Immature natural killer cell (primary cell): Measurements from ENCODE around the gene KDM4C. TPM values are rescaled to one million over a fixed set of nuclear protein-coding genes. Genes with fewer than 3 reads are reported as not detected.
A peak's percentile ranks its signal among the peaks of the same experiment; 100 is the strongest.

ENCODE experiments used
- DNase-seq, 3 donors: peaks; one replicate each; pipeline ENCODE4 v3.0.0; 2022; ENCODE audit warnings: mixed read lengths in 1 of 3
- H3K27ac Mint-ChIP-seq, 6 donors: one replicate each; pipeline ENCODE4 v1.8.0; 2020; ENCODE audit warnings: mixed read lengths in 6 of 6, mild to moderate bottlenecking in 5 of 6, inconsistent platforms in 4 of 6, moderate library complexity in 3 of 6
- H3K27me3 Mint-ChIP-seq, 3 donors: one replicate each; pipeline ENCODE4 v1.8.0; 2020 to 2021; ENCODE audit warnings: low read depth in 3 of 3, mild to moderate bottlenecking in 3 of 3, mixed read lengths in 3 of 3, moderate library complexity in 3 of 3, inconsistent platforms in 1 of 3
- H3K36me3 Mint-ChIP-seq, 3 donors: one replicate each; pipeline ENCODE4 v1.8.0; 2020; ENCODE audit warnings: mixed read lengths in 3 of 3, inconsistent platforms in 2 of 3, mild to moderate bottlenecking in 2 of 3
- H3K4me1 Mint-ChIP-seq, 2 donors: one replicate each; pipeline ENCODE4 v1.8.0; 2020; ENCODE audit warnings: inconsistent platforms in 2 of 2, mild to moderate bottlenecking in 2 of 2, mixed read lengths in 2 of 2, moderate library complexity in 1 of 2
- H3K4me3 Mint-ChIP-seq, 5 donors: one replicate each; pipeline ENCODE4 v1.8.0; 2020; ENCODE audit warnings: mild to moderate bottlenecking in 5 of 5, mixed read lengths in 5 of 5, inconsistent platforms in 3 of 5, moderate library complexity in 3 of 5
- H3K9me3 Mint-ChIP-seq, 6 donors: one replicate each; pipeline ENCODE4 v1.8.0; 2020; ENCODE audit warnings: mild to moderate bottlenecking in 6 of 6, mixed read lengths in 6 of 6, inconsistent platforms in 4 of 6, moderate library complexity in 3 of 6
- polyA plus RNA-seq, 3 donors: library from polyadenylated mRNA; unstranded; fragments of 300-500 nt; fragmentation: Illumina TruSeq; gene quantifications; one replicate each; pipeline ENCODE4 v1.2.3, GENCODE V29; 2021

The KDM4C gene
- polyA plus RNA-seq, 3 donors from 2014 or later = 18.2 to 45.6 (median 29.9) TPM

DNA sequence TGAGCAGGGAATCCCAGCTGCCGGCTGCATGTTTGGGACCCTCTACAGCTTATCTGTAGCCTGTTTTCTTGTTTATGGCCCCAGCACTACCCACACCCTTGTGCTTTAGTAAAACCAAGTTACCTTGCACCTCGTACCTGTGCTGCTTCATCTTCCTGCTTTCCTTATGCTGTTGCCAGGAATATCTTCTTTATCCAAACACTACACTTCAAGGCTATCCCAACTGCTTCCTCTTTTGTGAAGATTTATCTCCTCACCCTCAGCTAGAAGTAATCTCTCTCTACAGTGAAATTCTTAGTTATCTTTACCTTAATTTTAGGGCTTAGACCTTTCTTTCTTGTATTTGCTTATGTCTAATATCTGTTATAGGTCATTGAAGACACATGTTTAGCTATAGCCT is 171.1 kb downstream of the KDM4C start:
- Mint-ChIP-seq H3K9me3 (no peaks in the 10 kb centered on the region), H3K4me3 (no peak overlapping the region), H3K36me3 (peaks cover 0 to 4% (median 4%) of the 10 kb centered on the region in 3 donors), H3K4me1 (peaks cover 35 to 85% of the 10 kb centered on the region in 2 donors), H3K27ac (no peak overlapping the region), H3K27me3 (no peaks in the 10 kb centered on the region)
- DNase-seq = no peak

DNA sequence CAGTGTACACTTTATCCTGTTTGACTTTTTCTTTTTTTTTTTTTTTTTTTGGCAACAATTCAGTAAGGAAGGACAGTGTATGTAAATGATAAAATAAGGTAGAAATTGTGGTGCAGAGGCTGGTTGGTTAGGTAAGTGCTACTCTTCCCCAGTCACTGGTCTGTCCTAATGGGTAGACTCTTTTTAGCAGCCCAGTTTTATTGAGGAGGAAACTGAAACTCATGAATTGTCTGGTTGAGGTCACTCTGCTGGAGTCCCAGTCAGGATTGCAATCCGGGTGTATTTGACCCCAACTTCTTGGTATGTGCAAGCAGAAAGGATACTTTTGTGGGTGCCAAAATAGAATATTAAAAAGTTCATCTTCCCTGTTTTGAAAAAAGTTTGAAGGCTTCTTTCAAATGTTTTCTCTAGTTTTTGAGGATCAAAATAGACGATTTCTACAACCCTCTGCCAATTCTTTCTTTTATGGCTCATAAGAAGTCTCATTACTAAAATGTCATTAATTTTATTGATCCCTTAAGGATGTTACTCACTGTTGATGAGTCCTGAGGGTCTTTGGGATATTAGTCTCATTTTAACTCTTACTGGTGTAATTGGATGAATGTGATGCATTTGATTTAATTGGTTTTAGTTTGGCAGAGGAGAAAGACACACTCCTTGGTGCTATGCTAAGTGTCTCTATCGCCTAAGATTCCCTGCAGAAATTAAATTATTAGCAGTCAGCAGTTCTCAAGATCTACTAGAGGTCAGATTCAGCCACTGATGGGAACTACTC is 171.9 kb downstream of the KDM4C start:
- H3K27me3 Mint-ChIP-seq = no peaks in the 10 kb centered on the region
- DNase-seq = no peak
- peaks cover 0 to 4% (median 4%) of the 10 kb centered on the region in 3 donors for H3K36me3 Mint-ChIP-seq
- no peak overlapping the region for H3K27ac Mint-ChIP-seq
- H3K9me3 Mint-ChIP-seq = no peaks in the 10 kb centered on the region
- H3K4me1 Mint-ChIP-seq = peaks cover 31 to 77% of the 10 kb centered on the region in 2 donors
- no peak overlapping the region for H3K4me3 Mint-ChIP-seq

DNA sequence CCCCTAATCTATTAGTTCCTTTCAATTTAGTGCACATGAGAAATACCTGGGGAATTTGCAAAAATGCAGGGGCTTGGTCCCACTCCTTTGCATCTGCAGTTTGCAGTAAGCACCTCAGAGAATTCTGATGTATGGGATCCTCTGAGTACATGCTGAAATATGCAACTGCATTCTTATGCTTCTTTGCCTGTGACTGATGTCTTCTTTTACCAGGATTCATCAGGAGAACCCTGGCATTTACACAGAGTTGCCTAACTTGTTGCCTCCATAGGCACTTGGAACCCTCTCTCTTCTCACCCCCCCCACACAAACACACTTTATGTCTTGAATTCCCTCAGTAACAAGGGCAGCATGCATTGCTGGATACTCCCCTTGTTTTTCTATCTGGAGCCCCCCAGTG is 173.1 kb downstream of the KDM4C start:
- H3K4me1 Mint-ChIP-seq = peaks cover 31 to 69% of the 10 kb centered on the region in 2 donors
- H3K27ac Mint-ChIP-seq = no peak overlapping the region
- peaks cover 0 to 4% (median 4%) of the 10 kb centered on the region in 3 donors for H3K36me3 Mint-ChIP-seq
- no peaks in the 10 kb centered on the region for H3K9me3 Mint-ChIP-seq
- no peak overlapping the region for H3K4me3 Mint-ChIP-seq
- no peak for DNase-seq
- no peaks in the 10 kb centered on the region for H3K27me3 Mint-ChIP-seq

DNA sequence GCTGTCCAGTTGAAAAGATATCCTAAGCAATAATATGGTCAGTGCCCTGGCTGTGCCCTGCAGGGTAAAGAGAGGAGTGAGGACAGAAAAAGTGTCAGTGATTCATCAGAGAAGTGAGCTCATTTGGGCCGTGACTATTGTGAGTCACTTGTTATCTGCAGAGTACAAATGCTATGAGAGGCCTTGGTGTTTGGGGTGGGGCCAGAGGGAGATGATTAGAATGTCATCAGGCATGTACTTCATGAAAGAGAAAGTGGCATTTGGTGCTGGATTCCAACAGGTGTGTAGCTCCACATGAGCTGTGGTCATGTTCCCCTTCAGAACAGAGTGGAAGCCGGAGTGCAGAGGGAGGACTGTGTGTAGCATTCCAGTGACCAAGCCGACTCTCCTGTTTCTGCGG is 174.1 kb downstream of the KDM4C start:
- H3K4me1 Mint-ChIP-seq = peaks cover 28 to 65% of the 10 kb centered on the region in 2 donors
- no peak for DNase-seq
- no peak overlapping the region for H3K27ac Mint-ChIP-seq
- no peak overlapping the region for H3K4me3 Mint-ChIP-seq
- no peaks in the 10 kb centered on the region for H3K27me3 Mint-ChIP-seq
- H3K36me3 Mint-ChIP-seq = peaks cover 0 to 4% (median 4%) of the 10 kb centered on the region in 3 donors
- H3K9me3 Mint-ChIP-seq = no peaks in the 10 kb centered on the region

DNA sequence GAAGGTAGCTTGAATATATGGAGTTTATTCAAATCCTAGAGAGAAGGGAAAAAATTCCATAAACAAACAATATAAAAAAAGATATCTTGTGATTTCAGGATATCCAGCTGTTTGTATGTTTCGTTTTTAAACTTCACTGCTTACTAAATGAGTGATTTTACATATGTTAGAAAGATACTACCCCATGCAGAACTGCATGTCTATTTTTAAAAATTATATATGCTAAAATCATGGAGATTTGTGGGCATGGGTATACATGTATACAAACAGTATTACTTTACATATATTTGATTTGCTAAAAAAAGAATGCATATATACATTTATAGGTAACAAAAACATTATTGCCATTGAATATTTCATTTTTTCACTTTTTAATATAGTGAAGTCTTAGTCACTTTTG is 178.3 kb downstream of the KDM4C start:
- no peak overlapping the region for H3K4me3 Mint-ChIP-seq
- H3K27ac Mint-ChIP-seq = no peak overlapping the region
- H3K36me3 Mint-ChIP-seq = peaks cover 0 to 4% (median 4%) of the 10 kb centered on the region in 3 donors
- H3K4me1 Mint-ChIP-seq = peaks cover 8 to 50% of the 10 kb centered on the region in 2 donors
- H3K27me3 Mint-ChIP-seq = no peaks in the 10 kb centered on the region
- H3K9me3 Mint-ChIP-seq = no peaks in the 10 kb centered on the region
- DNase-seq = no peak

DNA sequence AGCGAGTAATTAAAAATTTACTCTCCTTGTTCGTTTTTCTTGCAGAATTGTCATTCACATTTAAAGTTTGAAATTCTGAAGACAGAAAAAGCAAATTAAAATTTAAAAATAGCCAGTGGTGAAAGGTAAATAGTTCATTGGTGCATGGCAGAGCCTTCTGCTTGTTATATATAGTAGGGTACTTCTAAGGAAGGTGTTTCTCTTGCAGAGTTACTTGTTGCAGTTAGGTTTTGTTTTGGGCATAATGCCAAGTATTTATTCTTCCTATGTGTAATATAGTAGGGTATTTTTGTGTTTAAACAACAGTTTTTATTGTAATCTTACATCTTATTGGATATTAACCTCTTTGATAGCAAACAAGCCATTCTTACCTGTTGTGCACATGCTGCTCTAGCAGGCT is 179.4 kb downstream of the KDM4C start:
- Mint-ChIP-seq H3K36me3 (peaks cover 0 to 4% (median 4%) of the 10 kb centered on the region in 3 donors), H3K9me3 (no peaks in the 10 kb centered on the region), H3K27me3 (no peaks in the 10 kb centered on the region), H3K4me3 (no peak overlapping the region), H3K27ac (no peak overlapping the region), H3K4me1 (peaks cover 5 to 53% of the 10 kb centered on the region in 2 donors)
- no peak for DNase-seq

DNA sequence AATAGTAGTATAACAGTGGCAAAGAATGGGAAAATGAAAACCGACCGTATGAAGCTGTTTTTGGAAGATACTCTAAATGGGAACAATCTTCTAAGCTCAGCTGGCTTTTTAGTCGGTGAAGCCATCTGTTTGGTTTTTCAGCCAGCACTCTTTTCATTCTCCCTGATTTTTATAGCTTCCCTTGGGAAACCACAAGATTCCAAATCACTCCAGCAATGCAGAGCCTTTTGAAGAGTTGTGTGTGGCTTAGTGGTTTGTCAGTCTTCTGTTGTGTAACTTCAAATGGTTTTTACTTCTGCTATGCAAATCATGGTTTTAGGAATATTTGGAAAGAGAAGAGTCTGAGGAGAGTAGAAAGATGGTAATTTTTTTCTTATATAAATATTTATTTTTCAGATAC is 180.7 kb downstream of the KDM4C start:
- Mint-ChIP-seq H3K27me3 (no peaks in the 10 kb centered on the region), H3K4me1 (peaks cover 3 to 51% of the 10 kb centered on the region in 2 donors), H3K36me3 (peaks cover 0 to 3% (median 3%) of the 10 kb centered on the region in 3 donors), H3K4me3 (no peak overlapping the region), H3K27ac (no peak overlapping the region), H3K9me3 (no peaks in the 10 kb centered on the region)
- no peak for DNase-seq

DNA sequence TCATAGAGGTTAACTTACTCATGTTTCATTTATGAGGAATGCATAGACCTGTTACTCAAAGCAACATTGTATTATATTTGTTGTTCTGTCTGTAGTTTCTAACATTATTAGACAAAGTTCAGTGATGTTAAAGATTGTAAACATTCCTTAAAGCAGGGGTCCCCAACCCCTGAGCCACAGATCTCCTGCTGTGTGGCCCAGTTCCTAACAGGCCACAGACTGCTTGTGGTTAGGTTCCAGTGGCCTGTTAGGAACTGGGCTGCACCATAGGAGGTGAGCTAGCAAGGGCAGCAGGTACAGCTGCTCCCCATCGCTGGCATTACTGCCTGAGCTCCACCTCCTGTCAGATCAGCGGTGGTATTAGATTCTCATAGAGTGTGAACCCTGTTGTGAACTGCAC is 181.1 kb downstream of the KDM4C start:
- H3K36me3 Mint-ChIP-seq = no peaks in the 10 kb centered on the region
- no peak for DNase-seq
- no peak overlapping the region for H3K4me3 Mint-ChIP-seq
- no peak overlapping the region for H3K27ac Mint-ChIP-seq
- no peaks in the 10 kb centered on the region for H3K27me3 Mint-ChIP-seq
- no peaks in the 10 kb centered on the region for H3K9me3 Mint-ChIP-seq
- H3K4me1 Mint-ChIP-seq = peaks cover 5 to 51% of the 10 kb centered on the region in 2 donors

DNA sequence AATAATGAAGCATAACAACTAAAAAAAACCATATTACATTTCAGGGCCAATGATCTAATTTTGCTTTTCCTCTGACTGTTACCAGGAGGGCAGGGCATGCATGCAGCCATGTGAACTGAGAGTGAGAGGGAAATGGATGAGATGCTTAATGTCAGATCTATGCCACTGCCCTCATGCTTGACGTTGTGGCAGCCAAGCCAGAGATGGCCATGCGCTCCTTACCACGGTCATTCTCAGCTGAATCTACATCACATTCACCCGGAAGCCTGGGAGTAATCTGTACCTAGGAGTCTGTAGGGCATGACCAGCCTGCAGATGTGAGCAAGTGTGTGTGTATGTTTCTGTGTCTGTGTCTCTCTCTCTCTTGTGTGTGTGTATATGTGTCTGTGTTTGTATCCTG is 183.7 kb downstream of the KDM4C start:
- Mint-ChIP-seq H3K27ac (peak overlapping the region in 2 of 6 donors; percentile 22 to 77), H3K9me3 (no peaks in the 10 kb centered on the region), H3K4me1 (peaks cover 14 to 62% of the 10 kb centered on the region in 2 donors), H3K36me3 (no peaks in the 10 kb centered on the region), H3K4me3 (no peak overlapping the region), H3K27me3 (no peaks in the 10 kb centered on the region)
- DNase-seq = no peak

DNA sequence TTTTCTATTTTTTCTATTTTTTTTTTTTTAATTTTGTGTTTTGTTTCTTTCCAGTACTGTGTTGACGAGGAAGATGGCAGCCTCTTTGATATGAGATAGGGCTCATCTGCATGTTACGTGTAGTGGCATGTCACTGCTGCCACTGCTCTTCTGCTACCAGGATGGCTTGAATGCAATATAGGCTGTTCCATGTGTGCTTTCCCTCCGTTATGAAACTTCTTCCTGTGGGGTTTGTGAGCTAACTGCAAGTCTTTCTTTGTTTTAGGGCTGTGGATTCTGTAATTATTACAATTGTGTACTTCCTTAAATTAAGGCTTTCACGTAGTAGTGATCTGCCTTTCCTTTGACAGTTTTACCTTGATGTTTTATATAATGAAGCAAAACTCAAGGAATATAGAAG is 184.6 kb downstream of the KDM4C start:
- no peak overlapping the region for H3K4me3 Mint-ChIP-seq
- no peaks in the 10 kb centered on the region for H3K36me3 Mint-ChIP-seq
- H3K27ac Mint-ChIP-seq = no peak overlapping the region
- DNase-seq = no peak
- no peaks in the 10 kb centered on the region for H3K9me3 Mint-ChIP-seq
- H3K4me1 Mint-ChIP-seq = peaks cover 14 to 53% of the 10 kb centered on the region in 2 donors
- H3K27me3 Mint-ChIP-seq = no peaks in the 10 kb centered on the region

DNA sequence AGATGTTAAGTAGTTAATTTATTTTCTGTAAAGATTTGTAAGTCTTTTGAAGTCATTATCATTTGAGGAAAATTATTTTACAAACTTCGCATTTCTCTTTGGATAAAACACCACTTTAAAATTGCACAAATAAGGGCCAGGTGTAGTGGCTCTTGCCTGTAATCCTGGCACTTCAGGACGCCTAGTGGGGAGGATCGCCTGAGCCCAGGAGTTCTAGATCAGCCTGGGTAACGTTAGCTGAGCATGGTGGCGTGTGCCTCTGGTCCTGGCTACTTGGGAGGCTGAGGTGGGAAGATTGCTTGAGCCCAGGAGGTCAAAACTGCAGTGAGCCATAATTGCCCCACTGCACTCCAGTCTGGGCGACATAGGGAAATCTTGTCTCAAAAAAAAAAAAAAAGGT is 185.5 kb downstream of the KDM4C start:
- H3K27ac Mint-ChIP-seq = no peak overlapping the region
- H3K27me3 Mint-ChIP-seq = no peaks in the 10 kb centered on the region
- no peaks in the 10 kb centered on the region for H3K9me3 Mint-ChIP-seq
- H3K4me3 Mint-ChIP-seq = no peak overlapping the region
- no peaks in the 10 kb centered on the region for H3K36me3 Mint-ChIP-seq
- H3K4me1 Mint-ChIP-seq = peaks cover 14 to 59% of the 10 kb centered on the region in 2 donors
- no peak for DNase-seq

DNA sequence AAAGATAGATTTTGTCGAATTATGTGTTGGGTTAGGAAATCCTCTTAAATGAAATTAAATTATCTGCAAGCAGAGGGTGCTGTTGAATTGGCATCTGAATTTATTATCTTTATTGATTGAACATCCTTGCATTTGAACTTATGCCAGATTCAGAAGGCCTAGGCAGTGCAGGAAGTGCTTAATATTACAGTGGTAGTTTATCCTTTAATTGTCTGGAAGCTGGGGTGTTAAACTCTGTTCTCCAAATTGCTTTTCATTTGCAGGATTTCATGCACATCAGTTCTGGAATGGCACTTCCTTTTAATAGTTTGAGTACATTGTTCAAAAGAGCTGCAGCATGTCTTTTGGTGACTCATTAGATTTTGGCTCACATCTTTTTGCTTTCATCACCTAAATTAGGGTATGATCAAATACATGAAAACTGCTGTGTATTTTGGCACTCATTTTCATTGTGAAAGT is 186.3 kb downstream of the KDM4C start:
- H3K4me3 Mint-ChIP-seq = no peak overlapping the region
- H3K4me1 Mint-ChIP-seq = peaks cover 14 to 54% of the 10 kb centered on the region in 2 donors
- H3K9me3 Mint-ChIP-seq = no peaks in the 10 kb centered on the region
- H3K36me3 Mint-ChIP-seq = no peaks in the 10 kb centered on the region
- no peaks in the 10 kb centered on the region for H3K27me3 Mint-ChIP-seq
- DNase-seq = no peak
- no peak overlapping the region for H3K27ac Mint-ChIP-seq

DNA sequence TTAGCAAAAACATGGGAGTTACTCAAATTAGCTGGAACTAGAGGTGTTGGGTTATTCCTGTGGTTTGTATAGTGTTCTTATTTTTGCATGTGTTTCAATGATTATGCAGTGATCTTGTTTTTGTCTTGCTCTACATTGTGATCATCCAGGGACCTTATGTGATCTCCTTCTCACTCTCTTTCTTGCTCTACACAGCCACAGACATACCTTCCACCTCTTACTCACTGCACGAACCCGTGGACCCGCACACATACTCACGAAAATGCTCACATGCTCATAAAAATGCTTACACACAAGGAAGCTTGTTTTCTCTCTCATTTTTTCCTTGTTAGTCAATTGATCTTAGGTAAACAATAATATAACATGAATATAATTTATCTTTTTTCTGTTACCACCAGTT is 187.1 kb downstream of the KDM4C start:
- H3K36me3 Mint-ChIP-seq = no peaks in the 10 kb centered on the region
- H3K27me3 Mint-ChIP-seq = no peaks in the 10 kb centered on the region
- no peak for DNase-seq
- no peak overlapping the region for H3K4me3 Mint-ChIP-seq
- H3K9me3 Mint-ChIP-seq = no peaks in the 10 kb centered on the region
- peaks cover 16 to 48% of the 10 kb centered on the region in 2 donors for H3K4me1 Mint-ChIP-seq
- H3K27ac Mint-ChIP-seq = peak overlapping the region in 1 of 6 donors; percentile 37

DNA sequence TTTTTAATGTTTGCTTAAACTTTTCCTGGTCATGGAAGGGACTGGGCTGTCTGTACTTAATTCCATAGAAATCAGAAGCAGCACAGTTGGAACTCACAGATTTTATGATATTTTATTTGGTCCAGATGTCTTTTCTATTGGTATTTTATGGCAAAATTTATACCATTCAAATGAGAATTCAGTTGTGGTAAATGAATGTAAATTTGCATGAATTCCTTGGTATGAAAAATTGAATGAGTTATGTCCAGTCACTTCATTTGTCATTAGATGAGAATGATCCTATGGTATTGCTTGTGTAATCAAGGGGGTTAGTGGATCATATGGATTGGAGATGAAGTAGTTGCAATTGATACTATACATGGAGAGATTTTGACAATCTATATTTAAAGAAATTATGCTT is 188.0 kb downstream of the KDM4C start:
- H3K27me3 Mint-ChIP-seq = no peaks in the 10 kb centered on the region
- H3K4me1 Mint-ChIP-seq = peaks cover 21 to 52% of the 10 kb centered on the region in 2 donors
- peaks cover 3% of the 10 kb centered on the region in 3 donors for H3K36me3 Mint-ChIP-seq
- no peak overlapping the region for H3K27ac Mint-ChIP-seq
- no peak for DNase-seq
- H3K9me3 Mint-ChIP-seq = no peaks in the 10 kb centered on the region
- H3K4me3 Mint-ChIP-seq = no peak overlapping the region
